Keratinocyte (primary cell): ENCODE data around the gene SLC13A3. TPM values are rescaled to one million over a fixed set of nuclear protein-coding genes. Genes with fewer than 3 reads are reported as not detected.

ENCODE experiments used
- DNase-seq: peaks from one replicate; pipeline ENCODE4 v3.0.0-alpha.2; 2011; ENCODE audit warnings: low read depth, missing footprints, low spot score
- FAIRE-seq: peaks from 2 replicates; lab custom pipeline; 2011; peaks lifted over from hg19 to GRCh38; lab: Jason Lieb, UNC
- H2AFZ ChIP-seq: 2 replicates; pipeline ENCODE4 v1.6.0; 2012; ENCODE audit warnings: low read length, control low read depth, inconsistent platforms; ENCODE audit not compliant: control insufficient read depth
- H3K27ac ChIP-seq: 2 replicates; pipeline ENCODE4 v1.5.1; 2011; ENCODE audit warnings: low read length; ENCODE audit not compliant: control insufficient read depth, insufficient read depth
- H3K27me3 ChIP-seq: 3 replicates; pipeline ENCODE4 v1.6.0; 2011; ENCODE audit warnings: low read length; ENCODE audit not compliant: control insufficient read depth, insufficient read depth; ENCODE audit errors: extremely low read depth
- H3K36me3 ChIP-seq, 2 experiments: 2 replicates in 1 of 2; 3 replicates in 1 of 2; pipeline ENCODE4 v1.5.1; 2011; ENCODE audit warnings: low read length in 2 of 2, mild to moderate bottlenecking in 1 of 2; ENCODE audit not compliant: control insufficient read depth in 2 of 2, insufficient read depth in 2 of 2; ENCODE audit errors: extremely low read depth in 1 of 2
- H3K4me1 ChIP-seq: 3 replicates; pipeline ENCODE4 v1.5.1; 2011; ENCODE audit warnings: low read length; ENCODE audit not compliant: control insufficient read depth, insufficient read depth; ENCODE audit errors: extremely low read depth
- H3K4me2 ChIP-seq: 3 replicates; pipeline ENCODE4 v1.6.0; 2011; ENCODE audit warnings: low read depth, low read length; ENCODE audit not compliant: control insufficient read depth, insufficient read depth; ENCODE audit errors: extremely low read depth
- H3K4me3 ChIP-seq, 3 experiments: fragments of 200-600 bp in 1 of 3; sonication (generic) in 1 of 3; 2 replicates in 2 of 3; 3 replicates in 1 of 3; pipeline ENCODE4 v1.5.1; 2011 to 2016; ENCODE audit warnings: low read length in 3 of 3, mild to moderate bottlenecking in 3 of 3, control low read depth in 2 of 3, inconsistent platforms in 1 of 3, low read depth in 1 of 3, mixed read lengths in 1 of 3, mixed run types in 1 of 3, moderate library complexity in 1 of 3; ENCODE audit not compliant: control insufficient read depth in 2 of 3, insufficient read depth in 2 of 3; ENCODE audit errors: extremely low read depth in 1 of 3
- H3K79me2 ChIP-seq: 2 replicates; pipeline ENCODE4 v1.6.0; 2012; ENCODE audit warnings: low read length; ENCODE audit not compliant: control insufficient read depth, insufficient read depth
- H3K9ac ChIP-seq: 3 replicates; pipeline ENCODE4 v1.6.0; 2011; ENCODE audit warnings: low read length; ENCODE audit not compliant: control insufficient read depth, insufficient read depth; ENCODE audit errors: extremely low read depth
- H3K9me1 ChIP-seq: 3 replicates; pipeline ENCODE4 v1.6.0; 2011; ENCODE audit warnings: low read length; ENCODE audit not compliant: control insufficient read depth, insufficient read depth; ENCODE audit errors: extremely low read depth
- H3K9me3 ChIP-seq: 2 replicates; pipeline ENCODE4 v1.5.1; 2012; ENCODE audit warnings: low read depth, low read length; ENCODE audit not compliant: control insufficient read depth
- H4K20me1 ChIP-seq: 3 replicates; pipeline ENCODE4 v1.6.0; 2011; ENCODE audit warnings: low read length; ENCODE audit not compliant: control insufficient read depth, insufficient read depth; ENCODE audit errors: extremely low read depth
- CTCF ChIP-seq, 3 experiments: IDR thresholded peaks in 1 of 3; conservative IDR thresholded peaks in 1 of 3; optimal IDR thresholded peaks in 1 of 3; 2 replicates in 2 of 3; 3 replicates in 1 of 3; pipeline versions ENCODE3 to v1.5.1; 2011; ENCODE audit warnings: low read length in 3 of 3, mild to moderate bottlenecking in 3 of 3, moderate library complexity in 2 of 3, control low read depth in 1 of 3, inconsistent platforms in 1 of 3; ENCODE audit not compliant: insufficient read depth in 2 of 3; ENCODE audit errors: extremely low read depth in 1 of 3
- EZH2 ChIP-seq: IDR thresholded peaks from one replicate; pipeline ENCODE4 v1.6.1; 2012; ENCODE audit warnings: inconsistent platforms, mild to moderate bottlenecking, low read length, moderate library complexity
- dilution Hi-C: fragments of 300-500 bp; cut with MboI; formaldehyde crosslinking; loops from one replicate; pipeline ENCODE4 v1.7.0; 2020; ENCODE audit warnings: low sequenced_read_pairs; ENCODE audit not compliant: extremely low pct_ligation_motif_present
- polyA plus RNA-seq, 5 experiments: library from polyadenylated mRNA; depleted of rRNA in 3 of 5; stranded (reverse) in 3 of 5; stranded (forward) in 1 of 5; unstranded in 1 of 5; fragments of >200 nt; gene quantifications; 1 replicate in 1 of 5; 2 replicates in 3 of 5; 3 replicates in 1 of 5; pipeline versions ENCODE4 v1.2.1 to v1.2.3, GENCODE V29; 2011 to 2012; ENCODE audit warnings: missing spikeins in 2 of 5, low read depth in 1 of 5, low replicate concordance in 1 of 5

The SLC13A3 gene
- polyA plus RNA-seq, 1 donor (not counting 4 experiments of a cell fraction or from before 2014, with no cell fraction given), result 4.5 TPM

- Histone ChIP-seq H3K4me1 (peaks cover 4% of the 10 kb centered on the region), H3K79me2 (peaks cover 33% of the 10 kb centered on the region), H2AFZ (peak overlapping the region; percentile 95), H3K36me3 (peaks cover 0 to 2% of the 10 kb centered on the region in 2 experiments), H3K4me3 (peak overlapping the region; percentile 37 to 81 (median 74)), H3K27me3 (no peaks in the 10 kb centered on the region), H3K9me3 (no peaks in the 10 kb centered on the region), H3K4me2 (peak overlapping the region; percentile 92), H3K9me1 (no peaks in the 10 kb centered on the region), H3K9ac (peak overlapping the region; percentile 91), H4K20me1 (no peaks in the 10 kb centered on the region), H3K27ac (peak overlapping the region; percentile 74)
- no peak for FAIRE-seq
- DNase-seq, result no peak
- TF ChIP-seq EZH2, result no peak
- TF ChIP-seq CTCF (optimal IDR thresholded peaks at IDR 0.05 in 1 of 3, IDR thresholded peaks at IDR 0.05 in 1 of 3, conservative IDR thresholded peaks at IDR 0.05 in 1 of 3; ENCODE audit: extremely low read depth in 1 of 3, insufficient read depth in 2 of 3, low read length in 3 of 3), result no peak
- dilution Hi-C loops, result no loop called here
Measured at GRCh38 chr20:46689754-46690085, 38.5 kb upstream of the SLC13A3 start.

GRCh38 chr20:46689082-46689753, 38.0 kb upstream of the SLC13A3 start, which contains the start of gene TP53RK:
TSS of gene TP53RK (minus strand) at chr20:46689444. CDS start at chr20:46689414, 30 bp downstream.
- Histone ChIP-seq H2AFZ (peak within 1 kb of the TSS; percentile 95), H3K79me2 (peaks cover 35% of the 10 kb centered on the region), H3K36me3 (peaks cover 0 to 2% of the 10 kb centered on the region in 2 experiments), H4K20me1 (no peaks in the 10 kb centered on the region), H3K9me1 (no peaks in the 10 kb centered on the region), H3K9ac (peak within 1 kb of the TSS; percentile 91), H3K4me1 (peaks cover 4% of the 10 kb centered on the region), H3K4me2 (peak within 1 kb of the TSS; percentile 92), H3K4me3 (peak within 1 kb of the TSS; percentile 91 to 95 (median 93)), H3K9me3 (no peaks in the 10 kb centered on the region), H3K27ac (peak within 1 kb of the TSS; percentile 74), H3K27me3 (no peaks in the 10 kb centered on the region)
- TF ChIP-seq CTCF (optimal IDR thresholded peaks at IDR 0.05 in 1 of 3, IDR thresholded peaks at IDR 0.05 in 1 of 3, conservative IDR thresholded peaks at IDR 0.05 in 1 of 3; ENCODE audit: extremely low read depth in 1 of 3, insufficient read depth in 2 of 3, low read length in 3 of 3) (peak in 1 of 3 experiments; percentile 37), EZH2 (no peak)
- DNase-seq, result peak; percentile 100
- FAIRE-seq, result peak; percentile 73
- dilution Hi-C loops, result no loop called here
